GM12878 (cell line): ENCODE data around the gene ABCD3. TPM values are rescaled to one million over a fixed set of nuclear protein-coding genes. Genes with fewer than 3 reads are reported as not detected.
A peak's percentile ranks its signal among the peaks of the same experiment; 100 is the strongest.

Source experiments
- ATAC-seq: fragments of 200-7000 bp; cut with Tn5 transposase; 3 replicates; pipeline ENCODE4 v1.9.1; 2020; ENCODE audit warnings: mild to moderate bottlenecking, moderate library complexity
- BruUV-seq: library from RNA; stranded (reverse); fragments of 400-500 nt; replicated peaks from 2 replicates; lab custom pipeline; 2021; lab: Mats Ljungman, UMichigan
- CTCF ChIA-PET: fragments of 300-600 bp; sonication (Branson Sonifier 250); formaldehyde crosslinking; extraction: SDS; loops from one replicate; lab custom pipeline; 2021; ENCODE audit warnings: inconsistent platforms; lab: Yijun Ruan, JAX
- POLR2A ChIA-PET: fragments of 350-600 bp; formaldehyde crosslinking; extraction: SDS; loops from one replicate; lab custom pipeline; 2021; ENCODE audit warnings: inconsistent platforms; lab: Charles Lee
- RAD21 ChIA-PET: fragments of 300-600 bp; sonication (Branson Sonifier 250); formaldehyde crosslinking; loops from one replicate; lab custom pipeline; 2023; ENCODE audit warnings: antibody characterized with exemption; ENCODE audit not compliant: unreplicated experiment; lab: Charles Lee
- SMC1A ChIA-PET: fragments of 300-600 bp; sonication (Branson Sonifier 250); formaldehyde crosslinking; loops from one replicate; lab custom pipeline; 2023; ENCODE audit not compliant: unreplicated experiment, uncharacterized antibody; lab: Charles Lee
- DNase-seq: peaks from one replicate; pipeline ENCODE4 v3.0.0-alpha.2; 2011; ENCODE audit warnings: low read depth, low spot score
- FAIRE-seq: peaks from 3 replicates; lab custom pipeline; 2011; peaks lifted over from hg19 to GRCh38; lab: Jason Lieb, UNC
- H2AFZ ChIP-seq: 2 replicates; pipeline ENCODE4 v1.6.0; 2011; ENCODE audit warnings: low read depth, low read length, control low read depth; ENCODE audit not compliant: control insufficient read depth
- H3K27ac ChIP-seq: 2 replicates; pipeline ENCODE4 v1.5.1; 2011; ENCODE audit warnings: control low read depth; ENCODE audit not compliant: control insufficient read depth, insufficient read depth
- H3K27me3 ChIP-seq, 2 experiments: replicated peaks in 1 of 2; 2 replicates each; pipeline versions ENCODE4 v1.6.0 to v1.6.1; 2011; ENCODE audit warnings: low read length in 1 of 2; ENCODE audit not compliant: control insufficient read depth in 2 of 2, insufficient read depth in 2 of 2
- H3K36me3 ChIP-seq, 2 experiments: 2 replicates each; pipeline ENCODE4 v1.5.1; 2011; ENCODE audit warnings: low read length in 1 of 2; ENCODE audit not compliant: control insufficient read depth in 2 of 2, insufficient read depth in 2 of 2
- H3K4me1 ChIP-seq: 2 replicates; pipeline ENCODE4 v1.6.1; 2011; ENCODE audit warnings: mild to moderate bottlenecking, low read length, moderate library complexity, mixed read lengths; ENCODE audit not compliant: control insufficient read depth, insufficient read depth
- H3K4me2 ChIP-seq: 2 replicates; pipeline ENCODE4 v1.6.0; 2011; ENCODE audit warnings: control low read depth; ENCODE audit not compliant: control insufficient read depth, insufficient read depth
- H3K4me3 ChIP-seq: fragments of 200-600 bp; sonication (generic); 2 replicates; pipeline ENCODE4 v1.5.1; 2016
- H3K79me2 ChIP-seq: 2 replicates; pipeline ENCODE4 v1.6.0; 2011; ENCODE audit warnings: low read length; ENCODE audit not compliant: control insufficient read depth, insufficient read depth
- H3K9ac ChIP-seq: 2 replicates; pipeline ENCODE4 v1.8.0; 2011; ENCODE audit warnings: low read length, control low read depth, mixed read lengths; ENCODE audit not compliant: control insufficient read depth, insufficient read depth
- H3K9me3 ChIP-seq: replicated peaks from 3 replicates; pipeline ENCODE4 v1.5.1; 2011; ENCODE audit warnings: mild to moderate bottlenecking, low read length; ENCODE audit not compliant: control insufficient read depth, insufficient read depth
- H4K20me1 ChIP-seq: 2 replicates; pipeline ENCODE4 v1.6.0; 2011; ENCODE audit not compliant: control insufficient read depth, insufficient read depth
- NR2C1 ChIP-seq: fragments of 450-650 bp; IDR thresholded peaks from 2 replicates; pipeline ENCODE4 v1.6.1; 2017; ENCODE audit warnings: antibody characterized with exemption, mild to moderate bottlenecking, moderate library complexity
- PBX3 ChIP-seq: IDR thresholded peaks from 2 replicates; pipeline ENCODE4 v1.6.1; 2011; ENCODE audit warnings: mild to moderate bottlenecking, low read depth, low read length, moderate library complexity; ENCODE audit not compliant: insufficient replicate concordance
- PKNOX1 ChIP-seq: fragments of 450-650 bp; IDR thresholded peaks from 2 replicates; pipeline ENCODE4 v1.6.1; 2016; ENCODE audit warnings: mild to moderate bottlenecking
- WGBS: methylation state at CpG from one replicate; pipeline ENCODE4 v1.1.6; 2016; ENCODE audit warnings: low lambda C conversion rate; ENCODE audit not compliant: insufficient replicate concordance, insufficient coverage; ENCODE audit errors: missing lambda C conversion rate; 5-methylcytosine and 5-hydroxymethylcytosine counted together
- in situ Hi-C: fragments of 300-500 bp; cut with MboI; formaldehyde crosslinking; loops from 9 replicates; pipeline ENCODE4 v1.14.3; 2018; ENCODE audit warnings: mixed read lengths
- intact Hi-C: fragments of 100-400 bp; cut with micrococcal nuclease; formaldehyde crosslinking; loops from one replicate; pipeline ENCODE4 v1.14.2; 2022; ENCODE audit not compliant: unreplicated experiment
- polyA plus RNA-seq, 11 experiments: library from polyadenylated mRNA; depleted of rRNA in 4 of 11; unstranded in 6 of 11; stranded (reverse) in 5 of 11; fragments of >200 nt; fragmentation: Nextera tagmentation in 4 of 11; fragmentation: Illumina TruSeq in 1 of 11; extraction: Ambion mirVana in 4 of 11; extraction: Trizol in 1 of 11; gene quantifications; 1 replicate in 1 of 11; 2 replicates in 10 of 11; pipeline versions ENCODE4 v1.2.1 to v1.2.3, GENCODE V29; 2011 to 2016; ENCODE audit warnings: inconsistent platforms in 2 of 11, missing spikeins in 2 of 11, low read depth in 1 of 11
- total RNA-seq, 4 experiments: library from RNA; depleted of rRNA in 3 of 4; stranded (reverse); fragments of >200 nt in 3 of 4; fragmentation: Illumina TruSeq in 1 of 4; extraction: Trizol in 1 of 4; gene quantifications; 2 replicates each; pipeline versions ENCODE4 v1.2.1 to v1.2.3, GENCODE V29; 2013 to 2021

ABCD3 gene
- total and polyA plus RNA-seq, 10 of the 15 experiments (the other 5 are each of a cell fraction or from before 2014, with no cell fraction given), result 15.1 to 40.2 (median 24.1) TPM

GRCh38 chr1:94527447-94528031, 109.3 kb downstream of the ABCD3 start:
- TF ChIP-seq PKNOX1, result peak; percentile 63; the same call in 1 of the 2 replicates
- TF ChIP-seq NR2C1, result no peak
- peak; percentile 23 for TF ChIP-seq PBX3
- Histone ChIP-seq H3K36me3 (no peaks in the 10 kb centered on the region), H4K20me1 (no peaks in the 10 kb centered on the region), H3K4me3 (no peak overlapping the region), H2AFZ (no peak overlapping the region), H3K27ac (no peak overlapping the region), H3K4me2 (no peak overlapping the region), H3K4me1 (no peaks in the 10 kb centered on the region), H3K9ac (no peak overlapping the region), H3K79me2 (no peaks in the 10 kb centered on the region), H3K27me3 (no peaks in the 10 kb centered on the region), H3K9me3 (no peaks in the 10 kb centered on the region)
- POLR2A ChIA-PET, result no interaction called here
- intact Hi-C loops (no loop called here), in situ Hi-C loops (no loop called here)
- CTCF ChIA-PET, result interaction anchor here (1.2 to 2.8 kb wide), 3 partner anchors 11 to 277 kb away, joined by 4 to 12 read pairs (median 7); no protein-coding TSS in a partner anchor
- no peak for FAIRE-seq
- 0% methylated on average over 1 of the region's 1 CpG for WGBS
- SMC1A ChIA-PET, result interaction anchor here (0.6 to 1.0 kb wide), 2 partner anchors 121 to 278 kb away, joined by 3 to 4 read pairs; no protein-coding TSS in a partner anchor
- RAD21 ChIA-PET, result no interaction called here
- no peak; the same call in 2 of the 3 replicates for ATAC-seq
- BruUV-seq, result no TSS peak
- DNase-seq, result no peak
